H1 (cell line): ENCODE data around the gene C4B. TPM values are rescaled to one million over a fixed set of nuclear protein-coding genes. Genes with fewer than 3 reads are reported as not detected.

Experiments used
- BRCA1 ChIP-seq: IDR thresholded peaks from 2 replicates; pipeline ENCODE4 v1.6.1; 2012; ENCODE audit warnings: low read depth, low read length, improper control_type of control experiment
- CEBPB ChIP-seq: IDR thresholded peaks from 2 replicates; pipeline ENCODE4 v1.6.1; 2012; ENCODE audit warnings: low read depth, low read length
- CHD1 ChIP-seq: IDR thresholded peaks from 2 replicates; pipeline ENCODE4 v1.6.1; 2012; ENCODE audit warnings: low read depth, low read length, improper control_type of control experiment
- GTF2F1 ChIP-seq: IDR thresholded peaks from 2 replicates; pipeline ENCODE4 v1.6.1; 2012; ENCODE audit warnings: low read depth, low read length, improper control_type of control experiment, borderline replicate concordance
- RBBP5 ChIP-seq: IDR thresholded peaks from 2 replicates; pipeline ENCODE4 v1.7.1; 2012; ENCODE audit warnings: low read depth, mild to moderate bottlenecking, inconsistent platforms, low read length, moderate library complexity, borderline replicate concordance
- SAP30 ChIP-seq: fragments of 300-600 bp; sonication (generic); IDR thresholded peaks from 2 replicates; pipeline ENCODE4 v1.7.1; 2012; ENCODE audit warnings: low read length, moderate library complexity, mild to moderate bottlenecking, inconsistent platforms; ENCODE audit not compliant: insufficient read depth, insufficient replicate concordance
- SRF ChIP-seq: IDR thresholded peaks from 2 replicates; pipeline ENCODE4 v1.6.1; 2011; ENCODE audit warnings: mild to moderate bottlenecking, low read depth, low read length, moderate library complexity
- SUZ12 ChIP-seq: fragments of 200-600 bp; sonication (generic); IDR thresholded peaks from 2 replicates; pipeline ENCODE4 v1.6.1; 2012; ENCODE audit warnings: mild to moderate bottlenecking, inconsistent platforms, low read length, moderate library complexity, mixed read lengths
- TBP ChIP-seq: IDR thresholded peaks from 2 replicates; pipeline ENCODE4 v1.6.1; 2011; ENCODE audit warnings: low read depth, low read length, improper control_type of control experiment
- polyA plus RNA-seq, 7 experiments: library from polyadenylated mRNA; depleted of rRNA in 3 of 7; stranded (reverse) in 5 of 7; unstranded in 2 of 7; fragments of >200 nt in 5 of 7; fragments of 200-250 nt in 2 of 7; gene quantifications; 1 replicate in 5 of 7; 2 replicates in 1 of 7; 4 replicates in 1 of 7; pipeline versions ENCODE4 v1.2.1 to v1.2.3, GENCODE V29; 2011 to 2013; ENCODE audit warnings: missing spikeins in 2 of 7, mixed read lengths in 2 of 7
- total RNA-seq: library from RNA; stranded (reverse); fragmentation: NEBNext Ultra II Directional; extraction: Animal tissue kit (Norgen Biotek cat#: 25700); gene quantifications from 2 replicates; pipeline ENCODE4 v1.2.1, GENCODE V29; 2021

The C4B gene
- total and polyA plus RNA-seq, 2 of the 8 experiments (the other 6 are each of a cell fraction or from before 2014, with no cell fraction given) = 0.74 to 3.5 TPM

- TF ChIP-seq CEBPB = no peak
- no peak for TF ChIP-seq GTF2F1
- TF ChIP-seq SRF = no peak
- TF ChIP-seq BRCA1 = no peak
- TF ChIP-seq SUZ12 = no peak
- TF ChIP-seq RBBP5 = no peak
- no peak for TF ChIP-seq CHD1
- TF ChIP-seq TBP = no peak
- TF ChIP-seq SAP30 = no peak
These were observed 47.3 kb upstream of the C4B start (continued) for GRCh38 chr6:31966997-31967925.
